AG09309 (cell line): ENCODE measurements around the gene OCSTAMP.

Source experiments
- DNase-seq: peaks from one replicate; pipeline ENCODE4 v3.0.0-alpha.2; 2010; ENCODE audit warnings: low read depth
- H3K4me3 ChIP-seq: 2 replicates; pipeline ENCODE4 v1.5.1; 2011; ENCODE audit warnings: mild to moderate bottlenecking, low read depth, low read length, moderate library complexity; ENCODE audit not compliant: control insufficient read depth
- CTCF ChIP-seq: IDR thresholded peaks from 2 replicates; pipeline ENCODE4 v1.5.1; 2011; ENCODE audit warnings: mild to moderate bottlenecking, low read depth, low read length, inconsistent platforms; ENCODE audit not compliant: insufficient read depth, control insufficient read depth; ENCODE audit errors: missing control alignments

OCSTAMP gene

GRCh38 chr20:46569961-46570360 lies 19.5 kb upstream of the OCSTAMP start:
- DNase-seq = no peak
- no peak overlapping the region for H3K4me3 ChIP-seq
- no peak for TF ChIP-seq CTCF

GRCh38 chr20:46568570-46569129 lies 18.2 kb upstream of the OCSTAMP start:
- DNase-seq = peak; percentile 2
- H3K4me3 ChIP-seq = no peak overlapping the region
- TF ChIP-seq CTCF = no peak

GRCh38 chr20:46566125-46566524 lies 15.7 kb upstream of the OCSTAMP start:
- H3K4me3 ChIP-seq = no peak overlapping the region
- no peak for DNase-seq
- TF ChIP-seq CTCF = no peak

GRCh38 chr20:46564241-46564957 lies 13.9 kb upstream of the OCSTAMP start:
- no peak for TF ChIP-seq CTCF
- H3K4me3 ChIP-seq = no peak overlapping the region
- no peak for DNase-seq

GRCh38 chr20:46563860-46564221 lies 13.4 kb upstream of the OCSTAMP start:
- no peak for DNase-seq
- no peak for TF ChIP-seq CTCF
- no peak overlapping the region for H3K4me3 ChIP-seq

- no peak for TF ChIP-seq CTCF
- no peak for DNase-seq
- H3K4me3 ChIP-seq = no peak overlapping the region
Measured at GRCh38 chr20:46563170-46563859, 12.9 kb upstream of the OCSTAMP start.
